Sigmoid colon (tissue), 4 donors: ENCODE results near the gene CENATAC.
"Not testable (repeated sequence)": the region's sequence is repeated elsewhere in the genome, so short reads cannot be mapped to it uniquely, and the experiment has no call there.

Experiments used
- EP300 ChIP-seq, 4 donors: sonication (generic); formaldehyde crosslinking; IDR thresholded peaks; one replicate each; pipeline ENCODE4 v1.6.1; 2017; ENCODE audit warnings: antibody characterized with exemption in 4 of 4
- POLR2A ChIP-seq, 2 donors: fragments of 450-650 bp; IDR thresholded peaks; one replicate each; pipeline ENCODE4 v1.6.1; 2016; ENCODE audit warnings: antibody characterized with exemption in 2 of 2, mild to moderate bottlenecking in 2 of 2, moderate library complexity in 2 of 2
- POLR2AphosphoS5 ChIP-seq, 4 donors: sonication (generic); formaldehyde crosslinking; IDR thresholded peaks; one replicate each; pipeline ENCODE4 v1.6.1; 2017; ENCODE audit warnings: antibody characterized with exemption in 4 of 4
- TF ChIP-seq, protein P1 (sequence below), 4 experiments: fragments of 450-650 bp in 3 of 4; fragments of 200-600 bp in 1 of 4; IDR thresholded peaks; one replicate each; pipeline ENCODE4 v1.5.1; 2016 to 2019; ENCODE audit warnings: antibody characterized with exemption in 4 of 4, mild to moderate bottlenecking in 3 of 4, moderate library complexity in 2 of 4

DNA sequence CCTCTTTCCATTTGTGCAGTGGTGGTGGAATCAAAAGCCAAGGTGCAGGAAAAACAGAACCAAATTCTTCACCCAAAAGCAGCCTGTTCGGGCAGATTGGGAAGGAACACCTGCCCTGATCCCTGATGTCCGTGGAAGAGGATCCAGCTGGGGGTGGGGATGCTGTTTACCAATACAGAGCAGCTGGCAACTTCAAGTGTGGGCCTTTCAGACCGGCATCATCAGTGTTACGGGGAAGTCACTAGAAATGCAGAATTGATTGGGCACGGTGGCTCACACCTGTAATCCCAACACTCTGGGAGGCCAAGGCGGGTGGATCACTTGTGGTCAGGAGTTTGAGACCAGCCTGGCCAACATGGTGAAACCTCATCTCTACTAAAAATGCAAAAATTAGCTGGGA, 44.0 kb upstream of the CENATAC start:
- TF ChIP-seq POLR2A, POLR2AphosphoS5, EP300 (IDR thresholded peaks at IDR 0.05): not testable (repeated sequence)
- TF ChIP-seq, protein P1, sequence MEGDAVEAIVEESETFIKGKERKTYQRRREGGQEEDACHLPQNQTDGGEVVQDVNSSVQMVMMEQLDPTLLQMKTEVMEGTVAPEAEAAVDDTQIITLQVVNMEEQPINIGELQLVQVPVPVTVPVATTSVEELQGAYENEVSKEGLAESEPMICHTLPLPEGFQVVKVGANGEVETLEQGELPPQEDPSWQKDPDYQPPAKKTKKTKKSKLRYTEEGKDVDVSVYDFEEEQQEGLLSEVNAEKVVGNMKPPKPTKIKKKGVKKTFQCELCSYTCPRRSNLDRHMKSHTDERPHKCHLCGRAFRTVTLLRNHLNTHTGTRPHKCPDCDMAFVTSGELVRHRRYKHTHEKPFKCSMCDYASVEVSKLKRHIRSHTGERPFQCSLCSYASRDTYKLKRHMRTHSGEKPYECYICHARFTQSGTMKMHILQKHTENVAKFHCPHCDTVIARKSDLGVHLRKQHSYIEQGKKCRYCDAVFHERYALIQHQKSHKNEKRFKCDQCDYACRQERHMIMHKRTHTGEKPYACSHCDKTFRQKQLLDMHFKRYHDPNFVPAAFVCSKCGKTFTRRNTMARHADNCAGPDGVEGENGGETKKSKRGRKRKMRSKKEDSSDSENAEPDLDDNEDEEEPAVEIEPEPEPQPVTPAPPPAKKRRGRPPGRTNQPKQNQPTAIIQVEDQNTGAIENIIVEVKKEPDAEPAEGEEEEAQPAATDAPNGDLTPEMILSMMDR (IDR thresholded peaks at IDR 0.05): not testable (repeated sequence)
